ENCODE results near the gene MPPED1. TPM values are rescaled to one million over a fixed set of nuclear protein-coding genes. Genes with fewer than 3 reads are reported as not detected.

The MPPED1 gene
- total and polyA plus RNA-seq, 2 donors (not counting 1 experiment from before 2014, with no cell fraction given), result not detected

GRCh38 chr22:43504666-43505261 lies 93.0 kb downstream of the MPPED1 start:
- Histone ChIP-seq H3K4me1 (ENCODE audit: control insufficient read depth, extremely low read depth, insufficient read depth, low read length) (no peaks in the 10 kb centered on the region), H3K36me3 (ENCODE audit: control insufficient read depth, insufficient read depth, low read length) (no peaks in the 10 kb centered on the region), H4K20me1 (ENCODE audit: control insufficient read depth, extremely low read depth, insufficient read depth, low read length) (no peaks in the 10 kb centered on the region), H2AFZ (ENCODE audit: low read length) (no peak overlapping the region), H3K79me2 (ENCODE audit: control insufficient read depth, insufficient read depth, low read length) (no peaks in the 10 kb centered on the region), H3K9me3 (ENCODE audit: control insufficient read depth, insufficient read depth, low read depth, low read length) (peaks cover 2% of the 10 kb centered on the region), H3K4me3 (replicated peaks in 1 of 4; ENCODE audit: control extremely low read depth in 1 of 4, insufficient read depth in 1 of 4, low read depth in 3 of 4, low read length in 4 of 4) (no peak overlapping the region), H3K27ac (ENCODE audit: insufficient read depth, low read length) (no peak overlapping the region), H3K9ac (ENCODE audit: insufficient read depth, low read length) (no peak overlapping the region), H3K4me2 (ENCODE audit: extremely low read depth, insufficient read depth, low read length) (no peak overlapping the region), H3K27me3 (ENCODE audit: control insufficient read depth, insufficient read depth, low read length) (no peaks in the 10 kb centered on the region)
- no peak for TF ChIP-seq EZH2 (IDR thresholded peaks at IDR 0.05; ENCODE audit: low read length, missing control alignments)
- no peak for TF ChIP-seq CTCF (conservative IDR thresholded peaks at IDR 0.05 in 1 of 2, IDR thresholded peaks at IDR 0.05 in 1 of 2; ENCODE audit: low read depth in 1 of 2, low read length in 2 of 2)
- DNase-seq (ENCODE audit: low read depth in 2 of 2), result no peak

- H3K27me3 ChIP-seq (ENCODE audit: control insufficient read depth, insufficient read depth, low read length), result no peaks in the 10 kb centered on the region
- H3K4me1 ChIP-seq (ENCODE audit: control insufficient read depth, extremely low read depth, insufficient read depth, low read length), result no peaks in the 10 kb centered on the region
- H3K9ac ChIP-seq (ENCODE audit: insufficient read depth, low read length), result no peak overlapping the region
- H2AFZ ChIP-seq (ENCODE audit: low read length), result no peak overlapping the region
- no peaks in the 10 kb centered on the region for H3K79me2 ChIP-seq (ENCODE audit: control insufficient read depth, insufficient read depth, low read length)
- no peak overlapping the region for H3K4me2 ChIP-seq (ENCODE audit: extremely low read depth, insufficient read depth, low read length)
- H3K9me3 ChIP-seq (ENCODE audit: control insufficient read depth, insufficient read depth, low read depth, low read length), result peaks cover 2% of the 10 kb centered on the region
- no peak for DNase-seq (ENCODE audit: low read depth in 2 of 2)
- H4K20me1 ChIP-seq (ENCODE audit: control insufficient read depth, extremely low read depth, insufficient read depth, low read length), result no peaks in the 10 kb centered on the region
- no peaks in the 10 kb centered on the region for H3K36me3 ChIP-seq (ENCODE audit: control insufficient read depth, insufficient read depth, low read length)
- H3K4me3 ChIP-seq (replicated peaks in 1 of 4; ENCODE audit: control extremely low read depth in 1 of 4, insufficient read depth in 1 of 4, low read depth in 3 of 4, low read length in 4 of 4), result no peak overlapping the region
- H3K27ac ChIP-seq (ENCODE audit: insufficient read depth, low read length), result no peak overlapping the region
- no peak for TF ChIP-seq EZH2 (IDR thresholded peaks at IDR 0.05; ENCODE audit: low read length, missing control alignments)
- no peak for TF ChIP-seq CTCF (conservative IDR thresholded peaks at IDR 0.05 in 1 of 2, IDR thresholded peaks at IDR 0.05 in 1 of 2; ENCODE audit: low read depth in 1 of 2, low read length in 2 of 2)
These were observed 93.6 kb downstream of the MPPED1 start for GRCh38 chr22:43505423-43505822.

GRCh38 chr22:43505896-43506295 lies 94.1 kb downstream of the MPPED1 start:
- Histone ChIP-seq H4K20me1 (ENCODE audit: control insufficient read depth, extremely low read depth, insufficient read depth, low read length) (no peaks in the 10 kb centered on the region), H3K9me3 (ENCODE audit: control insufficient read depth, insufficient read depth, low read depth, low read length) (peaks cover 2% of the 10 kb centered on the region), H3K4me1 (ENCODE audit: control insufficient read depth, extremely low read depth, insufficient read depth, low read length) (no peaks in the 10 kb centered on the region), H3K79me2 (ENCODE audit: control insufficient read depth, insufficient read depth, low read length) (no peaks in the 10 kb centered on the region), H2AFZ (ENCODE audit: low read length) (no peak overlapping the region), H3K4me2 (ENCODE audit: extremely low read depth, insufficient read depth, low read length) (no peak overlapping the region), H3K27ac (ENCODE audit: insufficient read depth, low read length) (no peak overlapping the region), H3K4me3 (replicated peaks in 1 of 4; ENCODE audit: control extremely low read depth in 1 of 4, insufficient read depth in 1 of 4, low read depth in 3 of 4, low read length in 4 of 4) (no peak overlapping the region), H3K27me3 (ENCODE audit: control insufficient read depth, insufficient read depth, low read length) (no peaks in the 10 kb centered on the region), H3K36me3 (ENCODE audit: control insufficient read depth, insufficient read depth, low read length) (no peaks in the 10 kb centered on the region), H3K9ac (ENCODE audit: insufficient read depth, low read length) (no peak overlapping the region)
- TF ChIP-seq EZH2 (IDR thresholded peaks at IDR 0.05; ENCODE audit: low read length, missing control alignments) (no peak), CTCF (conservative IDR thresholded peaks at IDR 0.05 in 1 of 2, IDR thresholded peaks at IDR 0.05 in 1 of 2; ENCODE audit: low read depth in 1 of 2, low read length in 2 of 2) (no peak)
- no peak for DNase-seq (ENCODE audit: low read depth in 2 of 2)
